ENCODE measurements around the gene RAB1B.

Gene RAB1B

GRCh38 chr11:66282468-66283455, 14.3 kb downstream of the RAB1B start:
- peak; percentile 96 to 97 for DNase-seq (ENCODE audit: low read depth in 2 of 2)
- TF ChIP-seq CTCF (IDR thresholded peaks at IDR 0.05; ENCODE audit: low read depth, low read length) = peak; percentile 97
- H3K4me3 ChIP-seq (replicated peaks in 1 of 2; ENCODE audit: low read depth in 2 of 2, low read length in 2 of 2) = no peak overlapping the region

GRCh38 chr11:66283461-66284105, 15.1 kb downstream of the RAB1B start:
- no peak for DNase-seq (ENCODE audit: low read depth in 2 of 2)
- no peak overlapping the region for H3K4me3 ChIP-seq (replicated peaks in 1 of 2; ENCODE audit: low read depth in 2 of 2, low read length in 2 of 2)
- no peak for TF ChIP-seq CTCF (IDR thresholded peaks at IDR 0.05; ENCODE audit: low read depth, low read length)

- H3K4me3 ChIP-seq (replicated peaks in 1 of 2; ENCODE audit: low read depth in 2 of 2, low read length in 2 of 2) = no peak overlapping the region
- TF ChIP-seq CTCF (IDR thresholded peaks at IDR 0.05; ENCODE audit: low read depth, low read length) = no peak
- no peak for DNase-seq (ENCODE audit: low read depth in 2 of 2)
Measured at GRCh38 chr11:66284526-66285078, 16.2 kb downstream of the RAB1B start.

GRCh38 chr11:66285250-66285947, 17.0 kb downstream of the RAB1B start:
- no peak overlapping the region for H3K4me3 ChIP-seq (replicated peaks in 1 of 2; ENCODE audit: low read depth in 2 of 2, low read length in 2 of 2)
- DNase-seq (ENCODE audit: low read depth in 2 of 2) = no peak
- TF ChIP-seq CTCF (IDR thresholded peaks at IDR 0.05; ENCODE audit: low read depth, low read length) = no peak

GRCh38 chr11:66286699-66287098, 18.3 kb downstream of the RAB1B start:
- no peak for TF ChIP-seq CTCF (IDR thresholded peaks at IDR 0.05; ENCODE audit: low read depth, low read length)
- DNase-seq (ENCODE audit: low read depth in 2 of 2) = no peak
- H3K4me3 ChIP-seq (replicated peaks in 1 of 2; ENCODE audit: low read depth in 2 of 2, low read length in 2 of 2) = no peak overlapping the region

GRCh38 chr11:66287211-66287888, 18.9 kb downstream of the RAB1B start:
- H3K4me3 ChIP-seq (replicated peaks in 1 of 2; ENCODE audit: low read depth in 2 of 2, low read length in 2 of 2) = peak overlapping the region in 1 of 2 donors; percentile 85
- no peak for TF ChIP-seq CTCF (IDR thresholded peaks at IDR 0.05; ENCODE audit: low read depth, low read length)
- no peak for DNase-seq (ENCODE audit: low read depth in 2 of 2)
